IPS-18c (cell line): ENCODE data around the gene ISM1.

Experiments used
- H3K4me3 ChIP-seq: 2 replicates; pipeline ENCODE4 v1.7.0; 2013; ENCODE audit warnings: low read depth, mild to moderate bottlenecking, low read length, moderate library complexity; ENCODE audit not compliant: insufficient read depth
- H3K9me3 ChIP-seq: one replicate; pipeline ENCODE4 v1.6.1; 2013; ENCODE audit warnings: mild to moderate bottlenecking, low read length, moderate library complexity; ENCODE audit not compliant: control insufficient read depth, insufficient read depth

ISM1 gene

DNA sequence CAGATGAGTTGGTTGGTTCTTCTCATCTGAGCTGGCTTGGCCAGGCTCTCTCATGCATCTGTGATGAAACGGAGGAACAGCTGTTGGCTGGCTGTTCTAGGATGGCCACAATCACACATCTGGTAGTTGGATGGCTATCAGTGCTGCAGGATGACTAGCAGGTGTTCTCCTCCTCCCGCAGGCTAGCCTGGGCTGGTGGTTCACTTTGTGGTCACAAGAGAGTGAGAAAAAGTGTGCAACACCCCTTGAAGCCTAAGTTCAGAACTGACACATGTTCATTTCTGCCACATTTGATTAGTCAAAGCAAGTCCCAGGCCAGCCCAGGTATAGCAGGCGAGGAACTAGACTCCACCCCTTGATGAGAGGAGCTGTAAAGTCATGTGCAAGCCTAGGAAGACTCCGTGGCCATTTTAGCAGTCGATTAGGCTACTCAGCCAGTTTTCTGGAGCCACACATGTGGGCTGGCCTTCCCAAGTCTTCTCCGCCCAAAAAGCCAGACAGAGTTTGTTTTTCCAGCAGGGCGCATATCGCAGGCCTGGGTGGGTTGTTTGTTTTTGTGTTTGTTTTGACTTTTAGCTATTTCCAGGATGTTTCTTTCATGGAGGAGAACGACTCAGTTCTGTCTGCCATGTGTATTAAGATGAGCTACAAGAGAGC lies 120.8 kb downstream of the ISM1 start:
- no peak overlapping the region for H3K4me3 ChIP-seq

GRCh38 chr20:13342469-13343242 lies 121.6 kb downstream of the ISM1 start:
- H3K9me3 ChIP-seq, result no peaks in the 10 kb centered on the region
- no peak overlapping the region for H3K4me3 ChIP-seq

More for the DNA sequence above, 120.8 kb downstream of the ISM1 start:
- H3K9me3 ChIP-seq, result no peaks in the 10 kb centered on the region

DNA sequence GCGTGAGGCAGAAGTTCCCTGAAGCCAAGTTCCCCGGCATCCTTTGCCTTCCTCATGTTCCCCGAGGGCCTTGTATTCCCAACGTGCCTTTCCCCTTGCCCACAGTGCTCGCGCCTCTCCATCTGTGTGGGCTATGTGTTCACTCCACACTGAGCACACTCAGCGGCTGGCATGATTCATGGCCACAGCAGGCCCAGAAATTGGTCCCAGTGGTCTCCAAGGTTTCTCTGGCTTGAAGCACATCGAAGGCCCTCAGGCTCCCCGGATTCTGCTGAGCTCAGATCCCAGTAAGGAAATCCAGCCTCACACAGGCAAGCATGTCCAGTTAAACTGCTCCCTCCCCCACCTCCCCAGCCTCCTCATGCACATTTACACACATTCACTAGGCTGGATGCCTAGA lies 123.6 kb downstream of the ISM1 start:
- Histone ChIP-seq H3K4me3 (no peak overlapping the region), H3K9me3 (no peaks in the 10 kb centered on the region)

- Histone ChIP-seq H3K9me3 (no peaks in the 10 kb centered on the region), H3K4me3 (no peak overlapping the region)
These were observed 127.5 kb downstream of the ISM1 start for GRCh38 chr20:13348311-13349234.

DNA sequence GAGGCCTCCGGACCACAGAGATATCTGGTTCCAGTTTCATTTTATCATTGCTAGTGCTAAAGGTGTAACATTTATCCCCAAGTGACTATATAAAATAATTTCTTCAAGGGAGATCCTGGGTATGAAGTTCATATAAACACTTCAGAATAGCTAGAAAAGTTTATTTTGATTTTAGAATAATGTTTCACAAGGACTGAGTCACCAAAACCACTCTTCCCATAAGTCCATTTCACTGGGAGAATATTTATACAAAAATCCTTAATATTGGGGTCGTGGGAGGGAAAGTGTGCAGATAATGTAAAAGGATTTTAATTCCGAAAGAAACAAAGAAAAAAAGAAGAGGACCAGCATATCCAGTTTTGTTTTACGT lies 128.1 kb downstream of the ISM1 start:
- no peak overlapping the region for H3K4me3 ChIP-seq
- H3K9me3 ChIP-seq, result no peaks in the 10 kb centered on the region
